ACC112 (cell line): ENCODE results near the gene CRABP1.

Source experiments
- H2AFZ ChIP-seq: fragments of 200-600 bp; sonication (generic); one replicate; pipeline ENCODE4 v1.6.0; 2017; ENCODE audit warnings: antibody characterized with exemption, low read length; ENCODE audit not compliant: unreplicated experiment
- H3K27ac ChIP-seq: fragments of 200-600 bp; sonication (generic); 2 replicates; pipeline ENCODE4 v1.5.1; 2014; ENCODE audit warnings: low read depth, mild to moderate bottlenecking, antibody characterized with exemption, low read length, moderate library complexity
- H3K27me3 ChIP-seq: fragments of 200-600 bp; sonication (generic); 2 replicates; pipeline ENCODE4 v1.6.1; 2014; ENCODE audit warnings: mild to moderate bottlenecking, antibody characterized with exemption, low read length, moderate library complexity, mixed read lengths; ENCODE audit not compliant: insufficient read depth
- H3K36me3 ChIP-seq: fragments of 200-600 bp; sonication (generic); 2 replicates; pipeline ENCODE4 v1.6.1; 2016; ENCODE audit warnings: mild to moderate bottlenecking, antibody characterized with exemption, low read length, moderate library complexity, mixed read lengths; ENCODE audit not compliant: insufficient read depth
- H3K4me1 ChIP-seq: fragments of 200-600 bp; sonication (generic); one replicate; pipeline ENCODE4 v1.6.1; 2016; ENCODE audit warnings: low read length, mixed read lengths; ENCODE audit not compliant: insufficient read depth, unreplicated experiment, control insufficient read depth
- H3K4me3 ChIP-seq: fragments of 200-600 bp; sonication (generic); 2 replicates; pipeline ENCODE4 v1.5.1; 2014; ENCODE audit warnings: mild to moderate bottlenecking, low read depth, low read length
- H3K79me2 ChIP-seq: fragments of 200-600 bp; sonication (generic); one replicate; pipeline ENCODE4 v1.6.0; 2016; ENCODE audit warnings: low read length; ENCODE audit not compliant: control insufficient read depth, unreplicated experiment, insufficient read depth

Gene CRABP1

DNA sequence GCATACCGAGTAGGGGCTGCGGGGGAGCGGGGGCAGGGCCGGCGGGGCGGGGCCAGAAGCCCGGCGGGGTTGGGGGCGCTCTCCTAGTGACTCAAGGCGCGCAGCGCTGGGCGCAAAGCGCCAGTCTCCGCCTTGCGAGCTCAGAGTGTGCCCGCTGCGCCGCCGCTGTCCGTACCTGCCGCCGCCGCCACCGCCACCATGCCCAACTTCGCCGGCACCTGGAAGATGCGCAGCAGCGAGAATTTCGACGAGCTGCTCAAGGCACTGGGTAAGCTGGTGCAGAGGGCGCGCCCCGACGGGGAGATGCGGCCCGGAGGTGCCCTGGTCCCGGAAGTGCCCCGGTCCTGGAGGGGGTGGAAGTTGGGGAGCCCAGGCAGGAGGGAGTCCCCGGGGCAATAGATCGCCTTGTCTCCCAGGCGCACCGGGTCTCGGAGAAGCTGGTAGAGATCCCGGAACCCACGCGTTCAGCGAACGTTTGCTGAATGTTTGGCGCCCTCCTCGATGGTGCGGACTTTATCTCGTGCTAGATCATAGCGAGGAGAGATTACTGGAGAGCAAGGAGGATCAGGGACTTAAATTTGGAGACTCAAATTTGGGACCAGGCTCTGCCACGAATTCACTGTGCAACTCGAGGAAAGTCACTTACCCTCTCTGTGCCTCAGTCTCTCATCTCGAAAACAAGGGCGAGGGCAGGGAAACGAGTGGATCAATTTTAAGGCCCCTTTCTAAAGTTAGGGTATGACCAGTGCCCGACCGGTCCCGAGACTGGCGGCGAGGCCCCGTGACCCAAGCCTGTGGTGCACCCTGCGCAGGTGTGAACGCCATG lies at the start of gene CRABP1:
TSS of gene CRABP1 (plus strand) at position 123 of the 826 bp plus-strand sequence. CDS start at position 199, 76 bp downstream.
- Histone ChIP-seq H3K36me3 (no peaks in the 10 kb centered on the region), H3K4me1 (no peaks in the 10 kb centered on the region), H3K27ac (no peak within 1 kb of the TSS), H3K79me2 (no peaks in the 10 kb centered on the region), H3K27me3 (peaks cover 87% of the 10 kb centered on the region), H2AFZ (no peak within 1 kb of the TSS), H3K4me3 (no peak within 1 kb of the TSS)

DNA sequence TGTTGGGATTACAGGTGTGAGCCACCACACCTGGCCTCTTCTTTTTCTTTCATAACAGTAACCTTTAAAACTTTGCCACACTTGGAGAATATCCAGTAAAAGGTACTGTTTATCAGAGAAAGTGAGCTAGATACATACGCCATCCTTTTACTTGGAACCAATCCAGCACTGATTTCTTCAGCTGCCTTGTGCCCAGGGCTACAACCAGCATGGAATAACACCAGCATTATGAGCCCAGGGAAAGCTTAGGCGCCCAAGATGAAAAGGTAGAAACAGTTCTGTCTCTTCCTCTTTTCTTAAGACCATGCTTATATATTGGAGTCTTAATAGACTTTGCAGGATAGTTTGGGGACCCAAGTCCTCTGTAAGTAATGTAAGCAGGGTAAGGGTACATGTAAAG lies 49.1 kb upstream of the CRABP1 start:
- peaks cover 9% of the 10 kb centered on the region; the same call in 1 of the 2 replicates for H3K36me3 ChIP-seq
- no peak overlapping the region for H3K4me3 ChIP-seq
- no peaks in the 10 kb centered on the region for H3K27me3 ChIP-seq
- no peaks in the 10 kb centered on the region for H3K79me2 ChIP-seq
- H3K27ac ChIP-seq, result no peak overlapping the region
- no peak overlapping the region for H2AFZ ChIP-seq
- no peaks in the 10 kb centered on the region for H3K4me1 ChIP-seq

GRCh38 chr15:78291698-78292097 lies 48.5 kb upstream of the CRABP1 start:
- H3K4me3 ChIP-seq, result no peak overlapping the region
- 0 out of 2 replicates have a peak, but pooled peaks cover 3% of the 10 kb centered on the region for H3K36me3 ChIP-seq
- H2AFZ ChIP-seq, result no peak overlapping the region
- no peaks in the 10 kb centered on the region for H3K4me1 ChIP-seq
- H3K79me2 ChIP-seq, result peaks cover 4% of the 10 kb centered on the region
- H3K27ac ChIP-seq, result no peak overlapping the region
- H3K27me3 ChIP-seq, result no peaks in the 10 kb centered on the region

DNA sequence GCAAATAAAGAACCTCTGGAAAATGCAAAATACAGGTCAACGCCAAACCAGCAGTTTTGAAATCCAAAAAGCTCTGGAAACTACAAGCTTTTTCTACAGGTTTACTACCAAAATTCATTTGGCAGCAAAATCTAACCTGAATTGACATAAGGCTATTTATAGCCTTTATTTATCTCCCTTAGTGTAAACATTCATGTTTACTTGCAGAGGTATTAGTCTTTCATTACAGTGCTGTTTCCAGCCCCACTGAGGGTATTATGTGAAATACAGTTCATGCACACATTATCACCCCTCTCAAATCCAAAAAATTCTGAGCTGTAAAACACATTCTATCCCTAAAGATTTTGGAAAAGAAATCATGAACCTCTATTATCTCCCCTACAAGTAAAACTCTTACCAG lies 47.9 kb upstream of the CRABP1 start:
- H3K4me3 ChIP-seq, result no peak overlapping the region
- no peak overlapping the region for H3K27ac ChIP-seq
- H3K4me1 ChIP-seq, result no peaks in the 10 kb centered on the region
- H3K79me2 ChIP-seq, result peaks cover 10% of the 10 kb centered on the region
- no peaks in the 10 kb centered on the region for H3K27me3 ChIP-seq
- H2AFZ ChIP-seq, result no peak overlapping the region
- H3K36me3 ChIP-seq, result 0 out of 2 replicates have a peak, but pooled peaks cover 3% of the 10 kb centered on the region

DNA sequence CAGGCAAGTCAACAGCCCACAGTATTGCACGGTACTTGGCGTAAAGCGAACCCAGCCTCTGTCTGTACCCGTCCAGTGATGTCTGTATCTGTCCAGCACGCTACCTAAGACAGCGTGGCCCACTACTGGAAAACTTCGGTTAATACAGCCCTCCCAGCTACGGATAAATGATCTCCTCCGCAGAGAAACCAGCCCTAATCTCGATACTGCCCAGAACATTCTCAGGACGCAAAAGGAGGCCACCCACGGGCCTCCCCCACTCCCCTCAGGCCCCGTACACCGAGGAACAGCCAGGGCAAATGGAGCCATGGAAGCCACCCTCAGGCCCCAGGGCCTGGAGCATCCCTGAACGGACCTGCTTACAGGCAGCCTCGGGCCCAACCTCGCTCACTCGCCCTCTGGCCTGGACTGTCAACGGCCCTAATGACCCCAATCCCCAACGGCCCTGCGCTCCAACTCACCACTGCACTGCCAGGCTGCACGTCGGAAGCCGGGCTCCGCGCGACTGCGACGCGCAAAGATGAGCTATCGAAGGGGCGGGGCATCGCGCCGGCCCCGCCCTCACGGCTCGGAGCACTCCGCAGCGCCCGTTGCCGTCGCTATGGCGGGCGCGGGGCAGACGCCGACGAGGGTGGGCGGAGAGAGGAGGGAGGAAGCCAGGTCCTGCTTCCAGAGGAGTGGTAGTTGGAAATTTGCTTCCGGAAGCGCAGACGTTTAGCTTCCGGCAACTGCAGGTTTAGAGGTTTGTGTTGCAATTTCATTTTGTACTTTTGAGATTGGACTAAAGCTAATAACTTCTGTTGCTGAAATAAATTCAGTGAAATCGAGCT lies 40.8 kb upstream of the CRABP1 start, which contains the start of gene SKIC8:
TSS of gene SKIC8 (minus strand) at position 509 of the 830 bp plus-strand sequence. CDS start 3,923 bp downstream, outside the sequence.
- no peaks in the 10 kb centered on the region for H3K27me3 ChIP-seq
- peaks cover 28% of the 10 kb centered on the region for H3K79me2 ChIP-seq
- peak within 1 kb of the TSS; percentile 28 for H3K27ac ChIP-seq
- peak within 1 kb of the TSS; percentile 73 for H2AFZ ChIP-seq
- H3K4me1 ChIP-seq, result peaks cover 26% of the 10 kb centered on the region
- no peaks in the 10 kb centered on the region for H3K36me3 ChIP-seq
- H3K4me3 ChIP-seq, result peak within 1 kb of the TSS; percentile 88

- peaks cover 43% of the 10 kb centered on the region for H3K4me1 ChIP-seq
- H2AFZ ChIP-seq, result no peak overlapping the region
- no peaks in the 10 kb centered on the region for H3K36me3 ChIP-seq
- no peaks in the 10 kb centered on the region for H3K27me3 ChIP-seq
- H3K27ac ChIP-seq, result no peak overlapping the region
- no peak overlapping the region for H3K4me3 ChIP-seq
- H3K79me2 ChIP-seq, result peaks cover 28% of the 10 kb centered on the region
Measured at GRCh38 chr15:78301326-78301725, 38.8 kb upstream of the CRABP1 start.

- Histone ChIP-seq H2AFZ (no peak overlapping the region), H3K79me2 (peaks cover 23% of the 10 kb centered on the region), H3K27me3 (no peaks in the 10 kb centered on the region), H3K4me3 (no peak overlapping the region), H3K4me1 (peaks cover 48% of the 10 kb centered on the region), H3K36me3 (no peaks in the 10 kb centered on the region), H3K27ac (peak overlapping the region; percentile 69)
Measured at GRCh38 chr15:78301828-78302227, 38.3 kb upstream of the CRABP1 start.

DNA sequence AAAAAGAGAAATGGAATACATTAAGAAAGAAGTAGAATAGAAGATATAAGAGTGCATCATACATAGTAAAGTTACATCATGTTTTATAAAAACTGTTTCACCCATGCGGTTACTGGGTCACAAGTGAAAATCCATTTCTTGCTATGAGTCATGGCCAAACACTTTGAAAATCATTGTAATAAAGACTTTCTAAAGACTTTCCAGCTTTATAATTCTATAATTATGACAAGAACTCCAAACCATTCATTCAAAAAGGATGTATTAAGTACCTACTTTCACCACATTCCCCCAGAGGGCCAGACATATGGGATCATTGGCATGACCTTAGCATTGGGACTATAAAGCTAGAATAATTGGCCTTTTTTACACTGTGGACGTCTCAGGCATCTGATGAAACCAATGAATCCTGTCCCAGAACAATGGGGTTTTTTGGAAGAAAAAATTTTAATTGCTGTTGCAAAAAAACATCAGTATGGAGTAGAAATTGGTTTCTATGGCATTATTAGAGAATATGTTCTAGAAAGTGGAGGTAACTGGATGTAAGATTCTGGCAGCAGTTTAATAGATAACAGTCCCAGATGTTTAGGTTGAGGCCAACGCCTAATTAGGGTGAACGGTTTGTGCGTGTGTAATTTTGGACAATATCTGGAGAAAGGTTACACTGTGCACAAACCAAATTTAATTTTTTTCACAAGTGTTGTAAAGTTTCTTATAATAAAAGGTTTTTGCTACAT lies 37.4 kb upstream of the CRABP1 start:
- no peak overlapping the region for H2AFZ ChIP-seq
- H3K27ac ChIP-seq, result peak overlapping the region; percentile 69
- H3K4me1 ChIP-seq, result peaks cover 51% of the 10 kb centered on the region
- no peaks in the 10 kb centered on the region for H3K27me3 ChIP-seq
- no peak overlapping the region for H3K4me3 ChIP-seq
- no peaks in the 10 kb centered on the region for H3K36me3 ChIP-seq
- peaks cover 14% of the 10 kb centered on the region for H3K79me2 ChIP-seq

- Histone ChIP-seq H3K4me1 (peaks cover 51% of the 10 kb centered on the region), H3K36me3 (no peaks in the 10 kb centered on the region), H3K4me3 (no peak overlapping the region), H3K27ac (no peak overlapping the region), H3K79me2 (no peaks in the 10 kb centered on the region), H2AFZ (no peak overlapping the region), H3K27me3 (no peaks in the 10 kb centered on the region)
Measured at GRCh38 chr15:78304216-78305066, 35.7 kb upstream of the CRABP1 start.
